HG02884 (cell line): ENCODE data around the gene HBG1.
"Not testable (repeated sequence)": the region's sequence is repeated elsewhere in the genome, so short reads cannot be mapped to it uniquely, and the experiment has no call there.

ENCODE experiments used
- ATAC-seq: cut with Tn5 transposase; IDR thresholded peaks from one replicate; pipeline ENCODE4 v1.9.1; 2021; ENCODE audit warnings: mild to moderate bottlenecking, moderate library complexity; ENCODE audit not compliant: unreplicated experiment

The HBG1 gene

DNA sequence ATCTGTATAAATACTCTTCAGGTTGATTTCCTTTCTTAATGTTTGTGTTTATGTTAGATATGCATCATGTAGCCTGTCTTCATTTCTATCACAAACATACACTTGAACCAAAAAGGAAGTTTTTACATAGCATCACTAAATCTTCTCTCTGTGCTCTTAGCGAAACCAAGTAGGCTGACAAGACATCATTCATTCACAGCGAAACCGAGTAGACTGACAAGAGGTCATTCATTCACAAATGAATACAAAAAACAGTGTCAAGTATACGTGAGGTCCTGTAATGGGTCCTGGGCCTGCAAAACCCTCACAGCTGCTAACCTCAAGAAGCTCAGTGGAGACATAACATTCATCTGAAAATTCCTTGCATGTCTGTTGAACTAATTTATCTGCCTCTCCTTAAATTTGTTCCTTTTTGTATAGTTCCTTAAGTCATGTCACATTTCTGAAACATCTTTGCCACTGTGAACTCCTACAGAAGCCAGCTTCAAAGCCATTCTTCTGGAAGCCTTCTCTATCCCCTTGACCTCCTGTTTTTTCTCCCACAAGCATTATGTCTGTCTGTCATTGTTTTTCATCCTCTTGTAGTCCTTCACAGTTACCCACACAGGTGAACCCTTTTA lies 29.9 kb upstream of the HBG1 start:
- ATAC-seq: no peak

DNA sequence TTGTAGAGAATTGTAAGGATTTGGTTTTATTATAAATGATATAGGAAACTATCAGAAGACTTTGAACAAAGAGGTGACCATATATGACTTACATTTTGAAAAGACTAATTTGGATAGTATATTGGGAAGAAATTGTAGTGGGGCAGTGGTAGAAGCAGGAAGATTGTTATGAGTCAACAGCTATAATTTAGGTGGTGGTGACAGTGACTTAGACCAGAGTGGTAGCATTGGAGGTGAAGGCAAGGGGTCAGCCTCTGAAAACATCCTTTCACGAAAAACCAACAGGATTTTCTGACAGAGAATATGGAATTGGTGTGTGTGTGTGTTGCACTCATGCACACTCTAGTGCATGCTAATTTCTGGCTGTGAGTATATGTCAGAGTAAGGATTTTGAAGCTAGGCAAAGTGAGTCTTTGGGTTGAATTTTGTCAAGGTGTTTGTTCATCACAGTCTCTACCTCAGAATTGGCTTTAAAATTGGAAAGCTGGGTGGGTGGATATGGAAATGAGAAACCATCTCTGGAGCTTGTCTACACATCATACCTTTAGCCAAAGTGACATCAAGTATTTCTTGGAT lies 28.2 kb upstream of the HBG1 start:
- ATAC-seq: peak; percentile 53

DNA sequence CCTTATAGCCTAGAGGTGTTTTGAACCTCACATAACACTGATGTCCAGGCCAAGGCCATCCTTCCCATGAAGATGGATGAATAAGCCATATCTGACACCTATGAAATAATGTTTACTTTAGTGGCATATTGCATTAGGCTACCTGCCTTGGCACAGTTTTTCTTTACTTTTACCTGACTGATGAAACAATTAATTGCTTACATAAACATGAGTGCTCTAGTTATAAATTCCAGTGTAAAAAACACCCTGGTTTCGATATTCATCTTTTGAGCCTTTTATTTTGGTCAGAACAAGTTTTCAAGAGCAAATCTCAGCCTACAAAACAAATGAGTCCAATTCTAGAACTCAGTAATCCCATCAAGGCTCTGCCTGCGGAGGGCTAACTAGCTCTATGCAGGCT lies 27.0 kb upstream of the HBG1 start:
- ATAC-seq: no peak

DNA sequence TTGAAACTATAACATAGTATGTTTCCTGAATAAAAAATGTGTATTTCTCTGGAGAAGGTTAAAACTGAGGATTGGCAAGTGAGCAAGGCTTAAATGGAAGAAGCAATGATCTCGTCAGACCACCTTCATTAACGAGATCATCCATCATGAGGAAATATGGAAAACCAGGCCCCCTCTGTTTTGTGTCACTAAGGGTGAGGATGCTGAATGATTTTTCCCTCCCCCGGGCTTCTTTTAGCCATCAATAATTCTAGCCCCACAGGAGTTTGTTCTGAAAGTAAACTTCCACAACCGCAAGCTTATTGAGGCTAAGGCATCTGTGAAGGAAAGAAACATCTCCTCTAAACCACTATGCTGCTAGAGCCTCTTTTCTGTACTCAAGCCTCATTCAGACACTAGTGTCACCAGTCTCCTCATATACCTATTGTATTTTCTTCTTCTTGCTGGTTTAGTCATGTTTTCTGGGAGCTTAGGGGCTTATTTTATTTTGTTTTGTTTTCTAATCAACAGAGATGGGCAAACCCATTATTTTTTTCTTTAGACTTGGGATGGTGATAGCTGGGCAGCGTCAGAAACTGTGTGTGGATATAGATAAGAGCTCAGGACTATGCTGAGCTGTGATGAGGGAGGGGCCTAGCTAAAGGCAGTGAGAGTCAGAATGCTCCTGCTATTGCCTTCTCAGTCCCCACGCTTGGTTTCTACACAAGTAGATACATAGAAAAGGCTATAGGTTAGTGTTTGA lies 25.9 kb upstream of the HBG1 start:
- no peak for ATAC-seq

DNA sequence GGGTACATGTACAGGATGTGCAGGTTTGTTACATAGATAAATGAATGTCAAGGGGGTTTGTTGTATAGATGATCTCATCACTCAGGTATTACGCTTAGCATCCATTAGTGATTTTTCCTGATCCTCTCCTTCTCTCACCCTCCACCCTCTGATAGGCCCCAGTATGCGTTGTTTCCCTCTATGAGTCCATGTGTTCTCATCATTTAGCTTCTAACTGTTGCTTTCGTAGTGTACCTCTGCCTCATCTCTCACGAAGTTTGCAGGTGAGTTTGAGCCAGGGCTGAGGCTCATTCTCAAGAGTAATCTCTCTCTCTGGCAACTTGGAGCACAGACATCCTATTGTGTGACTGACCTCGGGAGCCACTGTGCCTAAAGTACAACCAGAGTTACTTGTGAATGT lies 24.7 kb upstream of the HBG1 start:
- no peak for ATAC-seq

DNA sequence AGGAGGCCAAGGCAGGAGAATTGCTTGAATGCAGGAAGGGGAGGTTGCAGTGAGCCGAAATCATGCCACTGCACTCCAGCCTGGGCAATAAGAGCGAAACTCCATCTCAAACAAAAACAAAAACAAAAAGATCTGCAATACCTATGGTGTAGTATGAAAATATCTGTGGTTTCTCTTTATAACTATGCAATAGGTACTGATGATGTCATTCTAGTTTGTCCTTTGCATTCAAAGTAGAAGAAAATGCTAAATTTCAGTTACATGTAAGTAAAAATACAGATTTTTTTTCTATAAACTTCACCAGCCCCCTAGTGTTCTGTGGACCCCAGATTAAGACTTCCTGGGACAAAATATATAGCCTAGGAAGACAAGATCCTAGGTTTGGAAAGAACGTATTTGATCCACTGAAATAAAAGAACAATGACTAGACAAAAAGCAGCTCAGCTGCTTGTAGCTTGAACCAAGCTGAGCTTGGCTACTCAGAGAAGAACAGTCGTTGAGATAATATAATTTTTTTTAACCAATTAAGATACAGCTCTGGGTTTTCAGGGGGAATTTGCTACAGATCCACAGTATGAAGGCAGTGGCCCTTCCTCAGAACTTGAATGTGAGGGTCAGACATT lies 22.8 kb upstream of the HBG1 start:
- no peak for ATAC-seq

DNA sequence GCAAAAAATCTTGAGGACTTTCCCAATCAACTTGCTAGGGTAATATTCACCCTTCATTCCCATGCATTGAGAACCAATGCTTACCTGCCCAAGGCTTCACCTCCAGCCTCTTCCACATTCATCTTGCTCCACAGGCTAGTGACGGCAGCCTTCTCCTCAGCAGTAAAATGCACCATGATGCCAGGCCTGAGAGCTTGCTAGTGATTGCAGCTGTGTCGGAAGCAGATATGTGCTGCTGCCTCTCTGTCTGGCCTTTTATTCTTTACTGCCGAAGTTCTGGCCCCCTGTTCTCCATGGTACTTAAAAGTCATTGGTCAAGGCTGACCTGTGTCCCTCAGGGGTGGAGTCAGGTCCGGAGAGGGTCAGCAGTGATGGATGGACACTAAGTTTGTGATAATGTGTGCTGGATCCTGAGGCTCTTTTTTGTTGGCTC lies 20.1 kb upstream of the HBG1 start, which contains the start of gene HBE1:
HBE1 (minus strand) TSS at position 231 of the 433 bp plus-strand sequence; CDS start at position 176, 55 bp downstream.
- ATAC-seq: no peak

DNA sequence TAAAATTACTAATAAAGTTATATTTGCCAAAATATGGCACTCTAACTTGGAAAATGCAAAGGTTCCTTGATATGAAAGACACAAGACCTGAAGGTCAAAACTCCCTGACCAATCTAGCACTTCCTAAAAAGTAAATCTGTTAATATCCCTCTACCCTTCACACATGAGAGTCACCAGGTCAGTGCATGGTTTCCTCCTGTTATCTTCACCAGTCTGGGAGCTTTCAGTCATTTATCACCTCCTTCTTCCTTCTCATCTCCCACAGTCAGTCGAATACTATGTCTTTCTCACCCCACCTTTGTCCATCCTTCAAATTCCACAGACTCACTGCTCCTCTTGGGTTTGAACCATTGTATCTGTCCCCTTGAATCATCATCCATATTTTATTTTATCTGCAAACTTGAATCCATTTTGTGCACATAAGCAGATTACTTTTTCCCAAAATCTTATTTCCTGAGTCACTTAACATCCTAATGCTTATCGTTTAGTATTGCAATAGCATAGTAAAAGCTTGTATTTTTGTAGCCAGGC lies 17.4 kb upstream of the HBG1 start:
- ATAC-seq: no peak

DNA sequence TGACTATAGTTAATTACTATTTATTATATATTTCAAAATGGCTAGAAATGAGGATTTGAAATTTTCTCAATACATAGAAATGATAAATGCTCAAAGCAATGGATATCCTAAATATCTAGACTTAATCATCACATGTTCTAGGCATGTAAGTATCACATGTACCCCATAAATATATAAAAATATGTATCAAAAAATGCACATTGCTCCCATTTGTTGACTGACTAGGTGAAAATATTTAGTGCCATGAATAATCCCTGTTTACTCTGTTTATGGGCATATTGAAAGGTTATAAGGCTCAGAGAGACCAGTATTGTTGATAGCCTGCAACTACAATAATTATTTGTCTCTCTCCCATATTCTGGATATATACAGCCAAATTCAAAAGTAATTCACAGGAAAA lies 17.0 kb upstream of the HBG1 start:
- no peak for ATAC-seq

DNA sequence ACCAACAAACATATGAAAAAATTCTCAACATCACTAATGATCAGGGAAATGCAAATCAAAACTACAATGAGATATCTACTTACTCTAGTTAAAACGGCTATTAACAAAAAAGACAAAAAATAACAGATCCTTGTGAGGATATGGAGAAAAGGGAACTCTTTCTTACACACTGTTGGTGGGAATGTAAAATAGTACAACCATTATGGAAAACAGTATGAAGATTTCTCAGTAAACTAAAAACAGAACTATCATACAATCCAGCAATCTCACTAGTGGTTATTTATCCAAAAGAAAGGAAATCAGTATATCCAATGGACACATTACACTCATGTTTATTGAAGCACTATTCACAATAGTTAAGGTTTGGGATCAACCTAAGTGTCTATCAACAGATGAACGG lies 16.2 kb upstream of the HBG1 start:
- ATAC-seq: no peak

DNA sequence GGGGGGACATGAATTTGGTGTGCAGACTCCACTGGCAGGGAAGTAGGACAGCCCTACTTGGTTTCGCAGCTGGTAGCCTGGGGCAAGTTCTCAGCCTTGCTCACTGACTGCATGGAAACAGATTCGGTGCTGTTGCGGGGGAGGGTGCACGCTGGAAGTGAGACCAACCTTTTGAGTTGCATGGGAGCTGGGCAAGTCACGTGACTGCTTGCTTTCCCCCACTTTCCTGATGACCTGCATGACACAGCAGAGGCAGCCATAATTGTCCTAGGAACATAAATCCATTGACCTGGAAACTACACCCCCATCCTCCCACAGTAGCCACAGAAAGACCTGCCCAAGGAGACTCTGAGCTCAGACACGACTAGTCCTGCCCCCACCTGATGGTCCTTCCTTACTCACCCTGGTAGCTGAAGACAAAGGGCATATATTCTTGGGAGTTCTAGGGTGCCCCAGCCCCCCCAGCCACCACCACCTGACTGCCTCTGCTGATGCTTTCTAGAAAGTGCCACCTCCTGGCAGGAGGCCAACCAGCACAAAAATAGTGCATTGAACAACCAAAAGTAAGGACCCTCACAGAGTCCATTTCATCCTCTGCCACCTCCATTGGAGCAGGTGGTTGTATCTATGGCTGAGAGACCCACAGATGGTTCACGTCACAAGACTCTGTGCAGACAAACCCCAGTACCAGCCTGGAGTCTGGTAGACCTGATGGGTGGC lies 9.0 kb upstream of the HBG1 start:
- no peak for ATAC-seq

DNA sequence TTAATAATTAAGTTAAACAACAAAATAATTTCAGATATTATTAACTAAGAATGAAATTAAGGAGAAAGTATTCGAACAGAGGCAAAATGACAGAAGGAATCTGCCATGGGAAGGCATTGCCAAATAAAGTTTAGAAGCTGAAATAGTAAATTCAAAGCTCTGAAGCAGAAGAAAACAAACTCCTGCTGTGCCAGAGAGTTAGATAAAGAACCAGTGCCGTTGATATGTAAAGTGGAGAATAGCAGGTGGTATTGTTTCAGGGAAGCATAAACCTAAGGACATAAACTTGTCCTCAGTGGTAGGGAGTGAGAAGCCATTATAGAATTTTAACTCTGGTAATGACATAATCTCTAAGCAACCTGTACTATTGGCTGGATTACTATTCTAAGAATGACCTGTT lies 7.6 kb upstream of the HBG1 start:
- no peak for ATAC-seq

DNA sequence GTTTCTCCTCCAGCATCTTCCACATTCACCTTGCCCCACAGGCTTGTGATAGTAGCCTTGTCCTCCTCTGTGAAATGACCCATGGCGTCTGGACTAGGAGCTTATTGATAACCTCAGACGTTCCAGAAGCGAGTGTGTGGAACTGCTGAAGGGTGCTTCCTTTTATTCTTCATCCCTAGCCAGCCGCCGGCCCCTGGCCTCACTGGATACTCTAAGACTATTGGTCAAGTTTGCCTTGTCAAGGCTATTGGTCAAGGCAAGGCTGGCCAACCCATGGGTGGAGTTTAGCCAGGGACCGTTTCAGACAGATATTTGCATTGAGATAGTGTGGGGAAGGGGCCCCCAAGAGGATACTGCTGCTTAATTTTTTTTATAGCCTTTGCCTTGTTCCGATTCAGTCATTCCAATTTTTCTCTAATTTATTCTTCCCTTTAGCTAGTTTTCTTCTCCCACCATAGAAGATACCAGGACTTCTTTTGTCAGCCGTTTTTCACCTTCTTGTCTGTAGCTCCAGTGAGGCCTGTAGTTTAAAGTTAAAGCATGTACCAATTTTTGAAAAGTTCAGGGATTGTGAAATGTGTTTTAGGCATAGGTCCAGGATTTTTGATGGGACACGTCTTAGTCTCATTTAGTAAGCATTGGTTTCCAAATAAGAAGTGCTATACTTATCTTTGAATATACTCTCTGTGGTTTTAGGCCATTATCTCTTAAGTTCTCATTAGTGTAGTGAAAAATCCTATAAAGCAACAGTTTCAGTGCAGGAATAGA lies 5.2 kb upstream of the HBG1 start, which contains the start of gene HBG2:
HBG2 (minus strand) TSS at position 136 of the 768 bp plus-strand sequence; CDS start at position 83, 53 bp downstream.
- not testable (repeated sequence) for ATAC-seq

DNA sequence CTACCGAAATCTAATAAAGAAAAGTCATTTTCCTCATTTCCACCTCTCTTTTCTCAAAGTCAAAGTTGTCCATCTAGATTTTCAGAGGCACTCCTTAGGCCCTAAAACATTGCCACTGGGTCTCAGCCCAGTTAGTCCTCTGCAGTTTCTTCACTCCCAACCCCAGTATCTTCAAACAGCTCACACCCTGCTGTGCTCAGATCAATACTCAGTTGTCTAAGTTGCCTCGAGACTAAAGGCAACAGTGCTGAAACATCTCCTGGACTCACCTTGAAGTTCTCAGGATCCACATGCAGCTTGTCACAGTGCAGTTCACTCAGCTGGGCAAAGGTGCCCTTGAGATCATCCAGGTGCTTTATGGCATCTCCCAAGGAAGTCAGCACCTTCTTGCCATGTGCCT lies 4.4 kb upstream of the HBG1 start:
- not testable (repeated sequence) for ATAC-seq

DNA sequence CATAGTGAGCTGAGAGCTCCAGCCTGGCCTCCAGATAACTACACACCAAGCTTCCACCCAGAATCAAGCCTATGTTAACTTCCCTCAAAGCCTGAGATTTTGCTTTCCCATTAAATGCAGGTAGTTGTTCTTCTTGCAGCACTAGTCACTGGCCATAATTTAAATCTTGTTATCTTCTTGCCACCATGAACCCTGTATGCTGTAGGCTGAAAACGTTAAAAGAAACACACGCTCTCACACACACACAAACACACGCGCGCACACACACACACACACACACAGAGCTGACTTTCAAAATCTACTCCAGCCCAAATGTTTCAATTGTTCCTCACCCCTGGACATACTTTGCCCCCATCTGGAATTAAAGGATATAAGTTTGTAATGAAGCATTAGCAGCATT lies 3.8 kb upstream of the HBG1 start:
- not testable (repeated sequence) for ATAC-seq

DNA sequence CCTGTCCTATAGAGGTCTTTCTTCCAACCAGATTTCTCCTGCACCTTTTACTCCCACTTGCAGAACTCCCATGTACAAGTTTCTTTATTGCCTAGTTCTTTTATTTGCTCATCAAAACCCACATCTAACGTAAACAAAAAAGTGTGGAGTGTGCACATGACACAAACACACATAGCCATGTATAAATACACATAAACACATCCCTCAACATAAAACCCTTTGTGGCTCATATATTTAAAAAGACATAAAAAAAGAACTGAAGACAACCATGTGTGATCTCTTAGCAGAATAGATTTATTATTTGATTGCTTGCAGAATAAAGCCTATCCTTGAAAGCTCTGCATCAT lies 3.2 kb upstream of the HBG1 start:
- no peak for ATAC-seq

DNA sequence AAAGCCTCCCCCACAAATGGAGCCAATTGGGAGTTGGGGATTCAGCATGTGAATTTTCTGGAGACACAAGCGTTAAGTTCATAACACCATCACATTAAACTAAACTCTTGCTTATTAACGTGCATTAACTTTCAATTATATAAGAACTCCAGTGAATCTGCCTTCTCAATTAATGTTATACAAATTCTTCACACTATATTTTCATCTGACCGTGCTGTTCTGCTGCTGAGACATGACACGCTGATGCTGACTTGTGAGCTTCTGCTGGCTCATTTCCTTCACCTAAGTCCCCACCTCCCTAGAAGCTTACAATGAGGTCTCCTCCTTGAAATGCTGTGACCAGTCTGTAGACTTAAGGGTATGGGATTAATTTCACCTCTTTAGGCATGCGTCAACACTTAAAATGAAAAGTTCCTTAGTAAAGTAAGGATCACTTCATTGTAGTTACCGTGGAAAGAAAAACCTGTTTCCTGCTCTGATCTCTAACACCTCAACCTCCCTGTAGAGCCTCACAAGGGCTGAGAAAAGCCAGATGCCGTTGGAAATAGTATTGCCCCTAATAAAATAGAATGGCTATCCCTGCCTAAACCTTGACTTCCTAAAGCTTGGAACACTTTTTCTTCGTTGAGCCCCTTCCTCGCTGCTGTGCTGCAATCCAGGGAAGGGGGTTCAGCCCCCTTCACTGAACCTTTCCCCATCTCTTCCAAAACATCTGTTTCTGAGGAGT lies 2.7 kb upstream of the HBG1 start:
- no peak for ATAC-seq

DNA sequence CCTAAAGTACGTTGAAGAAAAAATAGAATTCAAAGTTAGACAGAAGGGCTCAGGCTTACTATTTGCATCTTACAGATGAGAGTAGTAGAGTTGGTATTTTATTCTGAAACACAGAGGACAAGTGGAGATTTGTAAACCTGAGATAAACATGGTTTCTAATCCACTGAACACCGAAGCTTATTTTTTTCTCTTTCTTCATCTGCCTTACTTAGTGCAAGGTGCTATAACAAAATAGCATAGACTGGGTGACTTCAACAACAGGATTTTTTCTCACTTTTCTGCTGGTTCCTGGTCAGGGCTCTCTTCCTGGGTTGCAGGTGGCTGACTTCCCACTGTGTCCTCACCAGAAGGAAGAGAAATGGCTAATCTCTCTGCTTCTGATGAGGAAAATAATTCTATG lies 2.1 kb upstream of the HBG1 start:
- no peak for ATAC-seq

DNA sequence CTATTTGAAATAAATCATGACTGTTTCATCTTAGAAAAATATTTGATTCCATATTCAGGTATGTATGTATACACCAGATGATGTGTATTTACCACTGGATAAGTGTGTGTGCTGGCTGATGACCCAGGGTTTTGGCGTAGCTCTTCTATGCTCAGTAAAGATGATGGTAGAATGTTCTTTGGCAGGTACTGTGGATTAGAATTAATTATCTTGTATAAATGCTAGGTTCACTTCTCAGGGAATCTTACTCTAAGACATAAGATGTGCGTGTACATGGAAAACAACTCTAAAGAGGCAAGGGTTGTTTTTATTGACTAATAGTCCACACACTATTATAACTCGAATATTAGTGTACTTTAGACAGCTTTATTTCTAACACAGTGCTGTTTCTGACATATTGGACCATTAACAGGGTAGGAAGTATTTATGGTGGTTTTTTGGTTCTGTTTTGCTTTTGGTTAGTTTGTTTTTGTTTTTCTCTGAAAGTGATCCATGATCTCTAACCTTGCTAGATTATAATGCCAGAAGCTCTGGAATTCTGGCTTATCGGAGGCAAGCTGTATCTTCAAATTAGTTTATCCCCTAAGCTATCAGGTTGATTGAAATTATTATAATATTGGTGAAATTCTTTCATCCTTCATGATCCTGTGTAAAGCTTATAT lies 1.0 kb upstream of the HBG1 start:
- no peak for ATAC-seq
